ENCODE measurements around the gene NSD2.
"Not testable (repeated sequence)": the region's sequence is repeated elsewhere in the genome, so short reads cannot be mapped to it uniquely, and the experiment has no call there.

The NSD2 gene

GRCh38 chr4:1990348-1990645 is 119.1 kb downstream of the NSD2 start:
- Mint-ChIP-seq H3K9me3 (ENCODE audit: low read depth) (no peaks in the 10 kb centered on the region), H3K4me1 (ENCODE audit: low read depth) (peaks cover 5% of the 10 kb centered on the region), H3K27ac (peak overlapping the region; percentile 16), H3K27me3 (no peaks in the 10 kb centered on the region), H3K4me3 (no peak overlapping the region), H3K36me3 (peaks cover 2% of the 10 kb centered on the region)

DNA sequence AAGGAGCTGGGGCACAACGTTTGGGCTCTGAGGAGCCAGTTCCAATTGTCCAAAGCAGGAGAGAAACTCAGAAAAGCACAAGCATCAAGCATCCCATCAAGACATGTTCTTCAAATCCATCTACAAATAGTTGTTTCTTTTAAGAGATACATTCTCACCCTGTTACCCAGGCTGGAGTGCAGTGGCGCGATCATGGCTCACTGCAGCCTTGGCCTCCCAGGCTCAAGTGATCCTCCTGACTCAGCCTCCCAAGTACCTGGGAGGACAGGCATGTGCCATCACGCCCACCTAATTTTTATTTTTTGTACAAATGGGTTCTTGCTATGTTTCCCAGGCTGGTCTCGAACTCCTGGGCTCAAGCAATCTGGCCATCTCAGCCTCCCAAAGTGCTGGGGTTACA is 119.5 kb downstream of the NSD2 start:
- H3K9me3 Mint-ChIP-seq (ENCODE audit: low read depth) = no peaks in the 10 kb centered on the region
- peaks cover 4% of the 10 kb centered on the region for H3K36me3 Mint-ChIP-seq
- peak overlapping the region; percentile 16 for H3K27ac Mint-ChIP-seq
- peaks cover 5% of the 10 kb centered on the region for H3K4me1 Mint-ChIP-seq (ENCODE audit: low read depth)
- H3K27me3 Mint-ChIP-seq = no peaks in the 10 kb centered on the region
- H3K4me3 Mint-ChIP-seq = no peak overlapping the region

- Mint-ChIP-seq H3K9me3 (ENCODE audit: low read depth) (no peaks in the 10 kb centered on the region), H3K36me3 (peaks cover 8% of the 10 kb centered on the region), H3K4me1 (ENCODE audit: low read depth) (peaks cover 8% of the 10 kb centered on the region), H3K4me3 (no peak overlapping the region), H3K27ac (no peak overlapping the region), H3K27me3 (no peaks in the 10 kb centered on the region)
Observed at GRCh38 chr4:1991087-1991486, 119.9 kb downstream of the NSD2 start.

DNA sequence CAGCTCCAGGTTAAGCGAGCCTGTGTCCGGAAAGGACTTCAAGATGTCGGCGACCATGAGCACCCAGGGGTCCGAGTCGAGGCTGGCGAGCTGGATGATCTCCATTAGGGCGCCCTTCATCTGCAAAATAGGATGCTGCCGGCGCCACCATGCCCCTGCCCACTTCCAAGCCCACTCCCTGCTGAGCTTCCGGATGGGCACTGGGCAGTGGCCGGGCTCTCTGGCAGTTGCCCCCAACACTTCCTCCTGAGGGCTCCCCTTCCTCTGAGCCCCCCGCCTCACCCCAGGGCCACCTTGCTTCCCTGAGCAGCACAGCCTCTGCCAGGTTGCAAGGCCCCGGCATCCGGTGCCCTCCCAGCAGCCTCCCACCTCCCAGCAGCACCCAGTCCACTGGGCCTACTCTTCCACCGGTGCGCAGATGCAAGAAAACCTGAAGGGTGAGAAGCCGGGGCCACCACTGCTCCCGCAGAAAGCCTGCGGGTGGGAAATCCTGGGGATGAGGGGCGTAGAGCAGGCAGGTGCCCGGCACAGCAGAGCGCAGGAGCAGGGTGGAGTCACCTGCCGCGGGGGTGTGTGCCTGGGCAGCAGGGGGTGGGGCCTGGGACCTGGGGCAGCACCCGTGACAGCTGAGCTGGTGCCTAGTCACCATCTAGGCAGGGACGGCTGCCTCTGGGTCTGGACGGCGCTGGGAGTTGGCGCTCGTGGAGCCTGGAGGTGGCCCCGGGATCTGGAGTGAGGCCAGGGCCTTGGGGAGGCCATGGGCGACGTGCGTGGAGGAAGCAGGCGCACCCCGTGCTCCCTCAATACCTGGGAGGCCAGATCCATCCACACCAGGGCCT is 120.6 kb downstream of the NSD2 start:
- H3K36me3 Mint-ChIP-seq = peaks cover 11% of the 10 kb centered on the region
- H3K4me3 Mint-ChIP-seq = no peak overlapping the region
- no peak overlapping the region for H3K27ac Mint-ChIP-seq
- H3K27me3 Mint-ChIP-seq = no peaks in the 10 kb centered on the region
- H3K4me1 Mint-ChIP-seq (ENCODE audit: low read depth) = peaks cover 11% of the 10 kb centered on the region
- H3K9me3 Mint-ChIP-seq (ENCODE audit: low read depth) = no peaks in the 10 kb centered on the region

GRCh38 chr4:1992468-1993168 is 121.4 kb downstream of the NSD2 start:
- Mint-ChIP-seq H3K36me3 (peaks cover 17% of the 10 kb centered on the region), H3K27me3 (no peaks in the 10 kb centered on the region)

DNA sequence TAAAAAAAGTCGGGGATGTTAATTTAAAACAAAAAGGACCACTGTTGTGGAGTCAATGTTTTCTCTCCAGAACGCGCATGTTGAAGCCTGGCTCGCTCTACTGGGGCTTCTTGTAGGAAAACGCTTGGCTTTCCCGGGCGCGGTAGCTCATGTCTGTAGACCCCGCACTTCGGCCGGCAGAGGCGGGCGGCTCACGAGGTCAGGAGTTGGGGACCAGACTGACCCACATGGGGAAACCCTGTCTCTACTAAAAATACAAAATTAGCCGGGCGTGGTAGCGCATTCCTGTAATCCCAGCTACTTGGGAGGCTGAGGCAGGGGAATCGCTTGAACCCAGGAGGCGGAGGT is 122.0 kb downstream of the NSD2 start:
- Mint-ChIP-seq H3K9me3 (ENCODE audit: low read depth) (peaks cover 8% of the 10 kb centered on the region), H3K36me3 (peaks cover 23% of the 10 kb centered on the region), H3K27me3 (no peaks in the 10 kb centered on the region), H3K4me1 (ENCODE audit: low read depth) (peaks cover 14% of the 10 kb centered on the region), H3K4me3 (no peak overlapping the region), H3K27ac (no peak overlapping the region)

More at GRCh38 chr4:1992468-1993168, 121.4 kb downstream of the NSD2 start:
- Mint-ChIP-seq H3K9me3 (ENCODE audit: low read depth) (peaks cover 6% of the 10 kb centered on the region), H3K4me1 (ENCODE audit: low read depth) (peaks cover 14% of the 10 kb centered on the region), H3K27ac (no peak overlapping the region), H3K4me3 (no peak overlapping the region)

GRCh38 chr4:1993718-1994516 is 122.7 kb downstream of the NSD2 start:
- not testable (repeated sequence) for H3K4me3 Mint-ChIP-seq, H3K27me3 Mint-ChIP-seq, H3K27ac Mint-ChIP-seq
- Mint-ChIP-seq H3K36me3 (peaks cover 29% of the 10 kb centered on the region), H3K9me3 (ENCODE audit: low read depth) (peaks cover 13% of the 10 kb centered on the region), H3K4me1 (ENCODE audit: low read depth) (peaks cover 20% of the 10 kb centered on the region)

- Mint-ChIP-seq H3K36me3 (peaks cover 39% of the 10 kb centered on the region), H3K9me3 (ENCODE audit: low read depth) (peaks cover 15% of the 10 kb centered on the region)
Observed at GRCh38 chr4:1994938-1995337, 123.7 kb downstream of the NSD2 start.

DNA sequence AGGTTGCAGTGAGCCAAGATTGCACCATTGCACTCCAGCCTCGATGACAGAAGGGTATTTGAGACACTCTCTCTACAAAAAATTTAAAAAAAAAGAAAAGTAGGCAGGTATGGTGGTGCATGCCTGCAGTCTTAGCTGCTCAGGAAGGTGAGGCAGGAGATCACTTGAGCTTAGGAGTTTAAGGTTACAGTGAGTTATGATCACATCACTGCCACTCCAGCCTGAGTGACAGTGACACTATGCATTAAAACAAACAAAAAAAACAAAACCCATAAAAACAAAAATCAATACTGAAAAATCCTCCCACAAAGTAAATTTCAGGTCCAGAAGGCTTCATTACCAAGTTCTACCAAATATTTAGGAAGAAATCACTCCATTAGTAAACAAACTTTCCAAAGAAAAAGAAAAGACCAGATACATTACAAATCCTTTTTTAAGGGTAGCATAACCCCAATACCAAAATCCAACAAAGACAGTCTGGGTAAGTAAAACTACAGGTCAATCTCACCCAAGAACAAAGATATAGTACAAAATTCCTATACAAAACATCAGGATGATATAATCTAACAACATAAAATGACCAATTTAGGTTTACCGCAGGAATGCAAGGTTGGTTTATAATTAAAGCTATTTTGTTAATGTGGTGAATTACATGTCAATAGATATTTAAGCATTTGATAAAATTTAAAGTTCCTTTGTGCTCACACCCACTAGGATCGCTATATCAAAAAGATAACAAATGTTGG is 125.8 kb downstream of the NSD2 start:
- Mint-ChIP-seq H3K36me3 (peaks cover 47% of the 10 kb centered on the region), H3K27me3 (no peaks in the 10 kb centered on the region), H3K27ac (no peak overlapping the region), H3K4me1 (ENCODE audit: low read depth) (peaks cover 44% of the 10 kb centered on the region), H3K4me3 (peak overlapping the region; percentile 5), H3K9me3 (ENCODE audit: low read depth) (peaks cover 22% of the 10 kb centered on the region)

More at GRCh38 chr4:1994938-1995337, 123.7 kb downstream of the NSD2 start:
- no peak overlapping the region for H3K4me3 Mint-ChIP-seq
- H3K4me1 Mint-ChIP-seq (ENCODE audit: low read depth) = peaks cover 27% of the 10 kb centered on the region
- H3K27ac Mint-ChIP-seq = no peak overlapping the region
- no peaks in the 10 kb centered on the region for H3K27me3 Mint-ChIP-seq

DNA sequence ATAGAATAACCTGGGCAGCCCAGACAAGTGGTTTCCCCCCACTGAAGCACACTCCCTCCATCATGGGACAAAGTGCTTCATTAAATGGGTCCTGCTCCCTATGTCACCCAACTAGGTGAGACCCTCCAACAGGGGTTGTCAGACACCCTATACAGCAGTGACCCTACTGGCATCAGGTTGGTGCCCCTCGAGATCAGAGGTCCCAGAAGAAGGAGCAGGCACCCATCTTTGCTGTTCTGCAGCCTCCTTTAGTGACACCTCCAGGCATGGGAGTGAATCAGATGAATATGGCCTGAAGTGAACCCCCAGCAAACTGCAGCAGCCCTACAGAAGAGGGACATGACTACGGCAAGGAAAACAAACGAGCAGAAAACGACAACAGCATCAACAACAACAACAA is 126.5 kb downstream of the NSD2 start:
- H3K27ac Mint-ChIP-seq = no peak overlapping the region
- H3K27me3 Mint-ChIP-seq = no peaks in the 10 kb centered on the region
- H3K36me3 Mint-ChIP-seq = peaks cover 49% of the 10 kb centered on the region
- peaks cover 51% of the 10 kb centered on the region for H3K4me1 Mint-ChIP-seq (ENCODE audit: low read depth)
- H3K4me3 Mint-ChIP-seq = no peak overlapping the region
- peaks cover 22% of the 10 kb centered on the region for H3K9me3 Mint-ChIP-seq (ENCODE audit: low read depth)

- Mint-ChIP-seq H3K27ac (no peak overlapping the region), H3K4me1 (ENCODE audit: low read depth) (peaks cover 57% of the 10 kb centered on the region), H3K4me3 (no peak overlapping the region), H3K36me3 (peaks cover 52% of the 10 kb centered on the region), H3K27me3 (no peaks in the 10 kb centered on the region), H3K9me3 (ENCODE audit: low read depth) (peaks cover 22% of the 10 kb centered on the region)
Observed at GRCh38 chr4:1998296-1998695, 127.1 kb downstream of the NSD2 start.

GRCh38 chr4:1999308-1999707 is 128.1 kb downstream of the NSD2 start:
- Mint-ChIP-seq H3K36me3 (peaks cover 54% of the 10 kb centered on the region), H3K4me1 (ENCODE audit: low read depth) (peaks cover 58% of the 10 kb centered on the region), H3K9me3 (ENCODE audit: low read depth) (peaks cover 22% of the 10 kb centered on the region)
- H3K27me3 Mint-ChIP-seq, H3K4me3 Mint-ChIP-seq, H3K27ac Mint-ChIP-seq: not testable (repeated sequence)

DNA sequence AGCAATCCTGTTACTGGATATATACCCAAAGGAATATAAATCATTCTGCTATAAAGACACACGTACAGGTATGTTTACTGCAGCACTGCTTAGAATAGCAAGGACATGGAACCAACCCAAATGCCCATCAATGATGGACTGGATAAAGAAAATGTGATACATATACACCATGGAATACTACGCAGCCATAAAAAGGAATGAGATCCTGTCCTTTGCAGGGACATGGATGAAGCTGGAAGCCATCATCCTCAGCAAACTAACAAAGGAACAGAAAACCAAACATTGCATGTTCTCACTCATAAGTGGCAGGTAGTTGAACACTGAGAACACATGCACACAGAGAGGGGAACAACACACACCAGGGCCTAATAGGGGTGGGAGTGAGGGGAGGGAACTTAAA is 132.2 kb downstream of the NSD2 start:
- not testable (repeated sequence) for H3K27me3 Mint-ChIP-seq, H3K4me3 Mint-ChIP-seq, H3K27ac Mint-ChIP-seq
- Mint-ChIP-seq H3K36me3 (peaks cover 33% of the 10 kb centered on the region), H3K9me3 (ENCODE audit: low read depth) (peaks cover 11% of the 10 kb centered on the region), H3K4me1 (ENCODE audit: low read depth) (peaks cover 71% of the 10 kb centered on the region)

DNA sequence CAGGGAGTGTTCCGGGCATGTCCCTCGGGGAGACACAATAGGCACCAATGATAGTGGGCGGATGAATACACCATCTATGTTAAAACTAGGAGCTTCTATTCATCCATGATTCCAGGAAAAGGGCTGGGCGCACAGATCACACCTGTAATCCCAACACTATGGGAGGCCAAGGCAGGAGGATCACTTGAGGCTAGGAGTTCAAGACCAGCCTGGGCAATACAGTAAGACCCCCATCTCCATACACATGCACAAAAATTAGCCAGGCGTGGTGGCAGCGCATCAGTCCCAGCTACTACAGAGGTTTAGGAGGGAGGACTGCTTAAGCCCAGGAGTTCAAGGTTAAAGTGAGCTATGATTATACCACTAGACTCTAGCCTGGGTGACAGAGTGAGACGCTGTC is 135.2 kb downstream of the NSD2 start:
- peaks cover 11% of the 10 kb centered on the region for H3K36me3 Mint-ChIP-seq
- peak overlapping the region; percentile 98 for H3K4me3 Mint-ChIP-seq
- H3K9me3 Mint-ChIP-seq (ENCODE audit: low read depth) = no peaks in the 10 kb centered on the region
- H3K4me1 Mint-ChIP-seq (ENCODE audit: low read depth) = peaks cover 53% of the 10 kb centered on the region
- H3K27me3 Mint-ChIP-seq = no peaks in the 10 kb centered on the region
- no peak overlapping the region for H3K27ac Mint-ChIP-seq
